T-cell (primary cell): Measurements from ENCODE around the gene MTURN. TPM values are rescaled to one million over a fixed set of nuclear protein-coding genes. Genes with fewer than 3 reads are reported as not detected.

Experiments
- ATAC-seq, 4 experiments: fragments of 200-7000 bp in 3 of 4; fragments of 150-1000 bp in 1 of 4; cut with Tn5 transposase; replicated peaks in 1 of 4; 1 replicate in 3 of 4; 2 replicates in 1 of 4; pipeline ENCODE4 v1.10.0; 2021; ENCODE audit warnings: moderate library complexity in 3 of 4, mild to moderate bottlenecking in 2 of 4, moderate number of reproducible peaks in 1 of 4
- CTCF ChIA-PET, 2 donors: fragments of 300-600 bp; sonication (Branson Sonifier 250); formaldehyde crosslinking; loops; one replicate each; lab custom pipeline; 2022; ENCODE audit warnings: antibody characterized with exemption in 2 of 2; lab: Charles Lee
- POLR2A ChIA-PET, 2 donors: fragments of 300-600 bp; sonication (Branson Sonifier 250); formaldehyde crosslinking; loops; one replicate each; lab custom pipeline; 2022; ENCODE audit warnings: antibody characterized with exemption in 2 of 2; lab: Charles Lee
- DNase-seq, 35 experiments: peaks; one replicate each; pipeline versions ENCODE4 v3.0.0 to v3.0.0-alpha.2; 2013 to 2023
- H3K27ac ChIP-seq: one replicate; pipeline ENCODE4 v1.5.1; 2013; ENCODE audit warnings: low read length
- H3K27me3 ChIP-seq, 2 experiments: replicated peaks in 1 of 2; 1 replicate in 1 of 2; 2 replicates in 1 of 2; pipeline versions ENCODE4 v1.6.1 to v1.7.0; 2013; ENCODE audit warnings: low read length in 1 of 2, mixed read lengths in 1 of 2; ENCODE audit not compliant: control insufficient read depth in 2 of 2, insufficient read depth in 2 of 2; ENCODE audit errors: extremely low read depth in 1 of 2
- H3K36me3 ChIP-seq, 2 donors: 1 replicate in 1 of 2; 2 replicates in 1 of 2; pipeline versions ENCODE4 v1.6.1 to v1.7.0; 2013; ENCODE audit warnings: low read length in 1 of 2; ENCODE audit not compliant: control insufficient read depth in 2 of 2, insufficient read depth in 1 of 2; ENCODE audit errors: extremely low read depth in 1 of 2
- H3K4me1 ChIP-seq, 2 experiments: 1 replicate in 1 of 2; 2 replicates in 1 of 2; pipeline versions ENCODE4 v1.6.1 to v1.7.0; 2013; ENCODE audit warnings: low read length in 2 of 2, mixed read lengths in 1 of 2; ENCODE audit not compliant: insufficient read depth in 2 of 2, control insufficient read depth in 1 of 2; ENCODE audit errors: extremely low read depth in 1 of 2
- H3K4me3 ChIP-seq, 2 donors: 1 replicate in 1 of 2; 2 replicates in 1 of 2; pipeline versions ENCODE4 v1.5.1 to v1.7.0; 2013; ENCODE audit warnings: mild to moderate bottlenecking in 2 of 2, low read length in 1 of 2, moderate library complexity in 1 of 2; ENCODE audit not compliant: control insufficient read depth in 1 of 2; ENCODE audit errors: extremely low read depth in 1 of 2
- H3K9me3 ChIP-seq: 2 replicates; pipeline ENCODE4 v1.7.0; 2013
- H3K27ac Mint-ChIP-seq, 2 donors: one replicate each; pipeline ENCODE4 v1.8.0; 2020 to 2021; ENCODE audit warnings: mild to moderate bottlenecking in 2 of 2, mixed read lengths in 2 of 2
- H3K27me3 Mint-ChIP-seq, 2 donors: one replicate each; pipeline ENCODE4 v1.8.0; 2021 to 2022; ENCODE audit warnings: mixed read lengths in 2 of 2
- H3K36me3 Mint-ChIP-seq: one replicate; pipeline ENCODE4 v1.8.0; 2021; ENCODE audit warnings: mixed read lengths
- H3K4me1 Mint-ChIP-seq, 3 donors: one replicate each; pipeline ENCODE4 v1.8.0; 2020 to 2022; ENCODE audit warnings: mixed read lengths in 3 of 3, mild to moderate bottlenecking in 1 of 3
- H3K4me3 Mint-ChIP-seq, 3 donors: one replicate each; pipeline ENCODE4 v1.8.0; 2020 to 2022; ENCODE audit warnings: mild to moderate bottlenecking in 3 of 3, mixed read lengths in 3 of 3, moderate library complexity in 3 of 3
- H3K9me3 Mint-ChIP-seq, 3 donors: one replicate each; pipeline ENCODE4 v1.8.0; 2020 to 2022; ENCODE audit warnings: mixed read lengths in 3 of 3
- WGBS: methylation state at CpG from one replicate; pipeline ENCODE4 v1.1.5; 2013; ENCODE audit warnings: missing lambda C conversion rate; ENCODE audit not compliant: insufficient coverage; 5-methylcytosine and 5-hydroxymethylcytosine counted together
- total RNA-seq, 35 experiments: library from RNA in 6 of 35; stranded (reverse) in 6 of 35; fragments of 120-200 nt in 1 of 35; gene quantifications; one replicate each; pipeline versions ENCODE4 v1.2.1 to v1.2.4 and lab custom pipeline; 2013 to 2026

The MTURN gene
- total RNA-seq, 5 donors from 2014 or later (not counting 1 experiment from before 2014, with no cell fraction given): 17.3 to 26.3 (median 22.8) TPM

- ATAC-seq (peak in 1 of 4 experiments; percentile 59), DNase-seq (peak in 1 of 35 experiments; percentile 32)
- ChIA-PET CTCF (no interaction called here), POLR2A (interaction anchor here in 1 of 2 donors (0.5 kb wide), 1 partner anchor 11 kb away, joined by 3 read pairs; no protein-coding TSS in a partner anchor)
- H3K4me1 ChIP-seq: peaks cover 0 to 19% of the 10 kb centered on the region in 2 experiments
- H3K4me3 ChIP-seq: no peak overlapping the region
- H3K4me3 Mint-ChIP-seq: no peak overlapping the region
- peaks cover 0 to 1% of the 10 kb centered on the region in 2 donors for H3K36me3 ChIP-seq
- H3K36me3 Mint-ChIP-seq: peaks cover 14% of the 10 kb centered on the region
- WGBS: 56% methylated on average over 2 of the region's 4 CpGs
- H3K27ac ChIP-seq: no peak overlapping the region
- no peaks in the 10 kb centered on the region for H3K9me3 Mint-ChIP-seq
- H3K27me3 ChIP-seq: no peaks in the 10 kb centered on the region
- peaks cover 0 to 22% (median 11%) of the 10 kb centered on the region in 3 donors for H3K4me1 Mint-ChIP-seq
- H3K27me3 Mint-ChIP-seq: no peaks in the 10 kb centered on the region
- H3K9me3 ChIP-seq: no peaks in the 10 kb centered on the region
- H3K27ac Mint-ChIP-seq: no peak overlapping the region
Measured at GRCh38 chr7:30147223-30147622, 12.4 kb downstream of the MTURN start.

- Mint-ChIP-seq H3K4me3 (no peak overlapping the region), H3K9me3 (no peaks in the 10 kb centered on the region), H3K4me1 (peaks cover 0 to 20% (median 11%) of the 10 kb centered on the region in 3 donors), H3K27me3 (no peaks in the 10 kb centered on the region), H3K27ac (no peak overlapping the region), H3K36me3 (peaks cover 16% of the 10 kb centered on the region)
- DNase-seq (no peak), ATAC-seq (no peak)
- peaks cover 0 to 19% of the 10 kb centered on the region in 2 experiments for H3K4me1 ChIP-seq
- ChIA-PET CTCF (no interaction called here), POLR2A (interaction anchor here in 1 of 2 donors (0.5 kb wide), 1 partner anchor 12 kb away, joined by 3 read pairs; no protein-coding TSS in a partner anchor)
- H3K27ac ChIP-seq: no peak overlapping the region
- no peak overlapping the region for H3K4me3 ChIP-seq
- no peaks in the 10 kb centered on the region for H3K9me3 ChIP-seq
- H3K36me3 ChIP-seq: peaks cover 0 to 3% of the 10 kb centered on the region in 2 donors
- WGBS: 88% methylated on average over 2 of the region's 2 CpGs
- no peaks in the 10 kb centered on the region for H3K27me3 ChIP-seq
Measured at GRCh38 chr7:30147785-30148184, 13.0 kb downstream of the MTURN start.

- no peak overlapping the region for H3K27ac ChIP-seq
- POLR2A ChIA-PET: no interaction called here
Measured at GRCh38 chr7:30148426-30148825, 13.6 kb downstream of the MTURN start.

GRCh38 chr7:30148951-30149459, 14.2 kb downstream of the MTURN start:
- Histone ChIP-seq H3K27me3 (no peaks in the 10 kb centered on the region), H3K4me1 (peaks cover 0 to 19% of the 10 kb centered on the region in 2 experiments), H3K27ac (no peak overlapping the region), H3K36me3 (peaks cover 0 to 3% of the 10 kb centered on the region in 2 donors), H3K4me3 (peak overlapping the region; percentile 16 to 19), H3K9me3 (no peaks in the 10 kb centered on the region)
- ChIA-PET POLR2A (no interaction called here), CTCF (no interaction called here)
- Mint-ChIP-seq H3K9me3 (no peaks in the 10 kb centered on the region), H3K4me3 (peak overlapping the region in 2 of 3 donors; percentile 55 to 65), H3K27ac (peak overlapping the region in 1 of 2 donors; percentile 36), H3K36me3 (peaks cover 16% of the 10 kb centered on the region), H3K27me3 (no peaks in the 10 kb centered on the region), H3K4me1 (peaks cover 0 to 8% (median 6%) of the 10 kb centered on the region in 3 donors)
- peak in 32 of 35 experiments; percentile 14 to 70 (median 38) for DNase-seq
- ATAC-seq: peak; percentile 74 to 92 (median 82)
- WGBS: 15% methylated on average over 12 of the region's 13 CpGs

More at GRCh38 chr7:30148426-30148825, 13.6 kb downstream of the MTURN start:
- no peaks in the 10 kb centered on the region for H3K9me3 ChIP-seq
- DNase-seq (no peak), ATAC-seq (no peak)
- H3K4me3 ChIP-seq: no peak overlapping the region
- H3K27me3 Mint-ChIP-seq: no peaks in the 10 kb centered on the region
- WGBS: 98% methylated on average over 5 of the region's 5 CpGs
- H3K27ac Mint-ChIP-seq: peak overlapping the region in 1 of 2 donors; percentile 36
- H3K36me3 Mint-ChIP-seq: peaks cover 16% of the 10 kb centered on the region
- H3K9me3 Mint-ChIP-seq: no peaks in the 10 kb centered on the region
- H3K4me1 Mint-ChIP-seq: peaks cover 0 to 14% (median 9%) of the 10 kb centered on the region in 3 donors
- H3K36me3 ChIP-seq: peaks cover 0 to 3% of the 10 kb centered on the region in 2 donors
- no peaks in the 10 kb centered on the region for H3K27me3 ChIP-seq
- peaks cover 0 to 19% of the 10 kb centered on the region in 2 experiments for H3K4me1 ChIP-seq
- CTCF ChIA-PET: interaction anchor here in 1 of 2 donors (0.7 kb wide), 1 partner anchor 557 kb away, joined by 7 read pairs; no protein-coding TSS in a partner anchor
- peak overlapping the region in 2 of 3 donors; percentile 55 to 65 for H3K4me3 Mint-ChIP-seq

DNA sequence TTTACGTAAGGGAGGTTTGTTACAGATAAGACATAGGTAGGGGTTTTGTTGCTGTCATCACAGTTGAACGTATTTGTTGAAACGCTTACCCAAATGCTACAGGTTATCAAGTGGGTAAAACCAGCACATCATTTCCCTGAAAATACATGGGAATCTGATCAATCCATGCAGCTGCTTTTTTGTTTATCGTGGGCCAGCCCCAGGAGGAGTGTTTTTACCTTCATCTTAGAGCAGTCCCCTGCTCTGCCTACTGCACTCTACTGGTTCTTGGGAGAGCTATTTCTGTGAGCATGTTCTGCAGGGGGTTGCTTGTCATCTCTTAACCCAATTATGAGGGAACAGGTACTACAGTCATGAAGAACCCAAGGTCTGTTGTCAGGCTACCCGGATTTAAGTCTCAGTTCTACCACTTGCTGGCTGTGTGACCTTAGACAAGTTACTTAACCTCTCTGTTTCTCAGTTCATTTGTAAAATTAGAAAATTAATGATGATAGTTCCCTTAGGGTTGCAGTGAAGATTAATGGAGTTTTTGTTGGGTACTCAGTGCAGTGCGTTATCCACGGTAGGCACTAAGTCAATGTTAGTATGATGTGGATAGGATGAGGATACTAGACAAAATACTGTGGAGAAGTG, 15.0 kb downstream of the MTURN start:
- H3K9me3 Mint-ChIP-seq: no peaks in the 10 kb centered on the region
- H3K4me3 Mint-ChIP-seq: no peak overlapping the region
- Histone ChIP-seq H3K27me3 (no peaks in the 10 kb centered on the region), H3K9me3 (no peaks in the 10 kb centered on the region), H3K36me3 (peaks cover 0 to 3% of the 10 kb centered on the region in 2 donors), H3K4me1 (peaks cover 0 to 19% of the 10 kb centered on the region in 2 experiments), H3K27ac (no peak overlapping the region), H3K4me3 (no peak overlapping the region)
- WGBS: 100% methylated on average over 2 of the region's 7 CpGs
- peaks cover 0 to 2% (median 0%) of the 10 kb centered on the region in 3 donors for H3K4me1 Mint-ChIP-seq
- DNase-seq (no peak), ATAC-seq (no peak)
- no peak overlapping the region for H3K27ac Mint-ChIP-seq
- ChIA-PET POLR2A (no interaction called here), CTCF (no interaction called here)
- H3K27me3 Mint-ChIP-seq: no peaks in the 10 kb centered on the region
- peaks cover 16% of the 10 kb centered on the region for H3K36me3 Mint-ChIP-seq

DNA sequence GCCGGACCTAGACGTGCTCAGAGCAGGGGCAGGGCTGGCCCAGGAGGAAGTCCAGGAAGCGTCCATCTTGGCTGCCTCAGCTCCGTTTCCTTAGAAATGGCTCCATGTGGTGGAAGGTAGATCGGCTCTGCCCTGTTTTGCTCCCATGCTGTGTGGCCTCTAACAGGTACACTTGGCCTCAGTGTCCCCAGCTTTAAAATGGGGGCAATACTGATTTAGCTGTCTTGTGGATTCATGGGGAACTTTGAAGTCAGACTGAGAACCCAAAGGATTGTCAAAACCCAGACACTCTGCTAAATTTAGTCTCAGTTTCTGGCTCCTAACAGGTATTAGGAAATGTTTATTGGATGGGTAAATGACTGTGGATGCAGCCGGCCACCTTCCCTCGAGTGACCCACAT, 15.9 kb downstream of the MTURN start:
- H3K27ac ChIP-seq: no peak overlapping the region
- 97% methylated on average over 5 of the region's 7 CpGs for WGBS
- H3K27me3 ChIP-seq: no peaks in the 10 kb centered on the region
- CTCF ChIA-PET: no interaction called here
- Mint-ChIP-seq H3K36me3 (peaks cover 16% of the 10 kb centered on the region), H3K27ac (no peak overlapping the region), H3K4me1 (peaks cover 3 to 7% (median 5%) of the 10 kb centered on the region in 3 donors), H3K4me3 (no peak overlapping the region), H3K9me3 (no peaks in the 10 kb centered on the region), H3K27me3 (no peaks in the 10 kb centered on the region)
- no peak overlapping the region for H3K4me3 ChIP-seq
- ATAC-seq (no peak), DNase-seq (no peak)
- H3K9me3 ChIP-seq: no peaks in the 10 kb centered on the region
- peaks cover 0 to 19% of the 10 kb centered on the region in 2 experiments for H3K4me1 ChIP-seq
- H3K36me3 ChIP-seq: peaks cover 0 to 3% of the 10 kb centered on the region in 2 donors
- POLR2A ChIA-PET: no interaction called here
